Effector memory CD4-positive, alpha-beta T cell (primary cell): ENCODE measurements around the gene UVSSA.

Experiments used
- DNase-seq, 3 donors: peaks; one replicate each; pipeline ENCODE4 v3.0.0-alpha.2; 2020
- H3K27ac ChIP-seq: 2 replicates; pipeline ENCODE4 v1.7.0; 2013; ENCODE audit warnings: mild to moderate bottlenecking, low read length, moderate library complexity; ENCODE audit not compliant: insufficient read depth, poor library complexity, severe bottlenecking
- H3K27me3 ChIP-seq: replicated peaks from 2 replicates; pipeline ENCODE4 v1.7.0; 2013; ENCODE audit warnings: mild to moderate bottlenecking, low read length; ENCODE audit not compliant: insufficient read depth, control insufficient read depth, poor library complexity, severe bottlenecking
- H3K36me3 ChIP-seq: 2 replicates; pipeline ENCODE4 v1.7.0; 2013; ENCODE audit warnings: mild to moderate bottlenecking, low read length, moderate library complexity; ENCODE audit not compliant: control insufficient read depth, insufficient read depth
- H3K4me1 ChIP-seq: 2 replicates; pipeline ENCODE4 v1.7.0; 2013; ENCODE audit warnings: low read length, mild to moderate bottlenecking; ENCODE audit not compliant: control insufficient read depth, insufficient read depth, poor library complexity, severe bottlenecking
- H3K4me3 ChIP-seq: 2 replicates; pipeline ENCODE4 v1.7.0; 2013; ENCODE audit warnings: low read length, low read depth, mild to moderate bottlenecking; ENCODE audit not compliant: insufficient read depth, poor library complexity, severe bottlenecking
- H3K9me3 ChIP-seq: 2 replicates; pipeline ENCODE4 v1.7.0; 2013; ENCODE audit warnings: mild to moderate bottlenecking, low read length, moderate library complexity; ENCODE audit not compliant: control insufficient read depth

The UVSSA gene

DNA sequence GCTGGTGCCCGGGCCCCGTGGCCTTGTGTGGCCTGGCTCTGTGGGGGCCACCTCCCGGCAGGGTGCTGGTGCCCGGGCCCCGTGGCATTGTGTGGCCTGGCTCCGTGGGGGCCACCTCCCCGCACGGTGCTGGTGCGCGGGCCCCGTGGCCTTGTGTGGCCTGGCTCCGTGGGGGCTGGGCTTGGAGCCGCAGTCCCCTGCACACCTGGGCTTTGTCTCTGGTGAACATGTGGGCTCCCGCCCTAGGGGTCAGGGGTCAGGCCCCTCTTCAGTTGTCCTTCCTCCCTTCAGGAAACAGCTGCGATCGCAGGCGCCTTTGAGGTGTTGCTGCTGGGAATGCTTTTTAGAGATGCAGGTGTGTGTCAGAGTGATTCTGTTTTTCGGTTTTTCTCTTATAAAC is 17.2 kb downstream of the UVSSA start:
- H3K9me3 ChIP-seq = no peaks in the 10 kb centered on the region
- no peak overlapping the region for H3K4me3 ChIP-seq
- no peak overlapping the region for H3K27ac ChIP-seq
- H3K36me3 ChIP-seq = peaks cover 23% of the 10 kb centered on the region
- no peaks in the 10 kb centered on the region for H3K27me3 ChIP-seq
- no peak for DNase-seq
- H3K4me1 ChIP-seq = no peaks in the 10 kb centered on the region

DNA sequence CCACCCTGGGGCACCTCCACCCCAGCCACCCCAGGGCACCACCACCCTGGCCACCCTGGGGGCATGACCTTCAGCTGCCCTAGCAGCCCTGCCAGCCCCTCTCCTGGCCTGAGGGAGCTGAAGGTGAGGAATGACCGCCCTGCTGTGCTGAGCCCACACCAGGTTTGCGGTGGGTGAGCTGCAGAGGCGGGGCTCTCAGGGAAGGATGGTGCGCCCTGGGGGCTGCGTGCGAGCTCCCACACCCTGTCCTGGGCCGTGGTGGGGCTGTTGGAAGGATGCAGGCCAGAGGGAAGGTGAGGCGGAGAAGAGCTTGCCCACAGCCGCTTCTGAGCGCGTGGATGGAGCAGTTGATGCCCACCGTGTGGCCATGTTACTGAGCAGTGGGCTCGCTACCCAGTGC is 17.7 kb downstream of the UVSSA start:
- Histone ChIP-seq H3K27ac (no peak overlapping the region), H3K27me3 (no peaks in the 10 kb centered on the region), H3K4me1 (no peaks in the 10 kb centered on the region), H3K9me3 (no peaks in the 10 kb centered on the region), H3K36me3 (peaks cover 21% of the 10 kb centered on the region), H3K4me3 (no peak overlapping the region)
- DNase-seq = no peak

DNA sequence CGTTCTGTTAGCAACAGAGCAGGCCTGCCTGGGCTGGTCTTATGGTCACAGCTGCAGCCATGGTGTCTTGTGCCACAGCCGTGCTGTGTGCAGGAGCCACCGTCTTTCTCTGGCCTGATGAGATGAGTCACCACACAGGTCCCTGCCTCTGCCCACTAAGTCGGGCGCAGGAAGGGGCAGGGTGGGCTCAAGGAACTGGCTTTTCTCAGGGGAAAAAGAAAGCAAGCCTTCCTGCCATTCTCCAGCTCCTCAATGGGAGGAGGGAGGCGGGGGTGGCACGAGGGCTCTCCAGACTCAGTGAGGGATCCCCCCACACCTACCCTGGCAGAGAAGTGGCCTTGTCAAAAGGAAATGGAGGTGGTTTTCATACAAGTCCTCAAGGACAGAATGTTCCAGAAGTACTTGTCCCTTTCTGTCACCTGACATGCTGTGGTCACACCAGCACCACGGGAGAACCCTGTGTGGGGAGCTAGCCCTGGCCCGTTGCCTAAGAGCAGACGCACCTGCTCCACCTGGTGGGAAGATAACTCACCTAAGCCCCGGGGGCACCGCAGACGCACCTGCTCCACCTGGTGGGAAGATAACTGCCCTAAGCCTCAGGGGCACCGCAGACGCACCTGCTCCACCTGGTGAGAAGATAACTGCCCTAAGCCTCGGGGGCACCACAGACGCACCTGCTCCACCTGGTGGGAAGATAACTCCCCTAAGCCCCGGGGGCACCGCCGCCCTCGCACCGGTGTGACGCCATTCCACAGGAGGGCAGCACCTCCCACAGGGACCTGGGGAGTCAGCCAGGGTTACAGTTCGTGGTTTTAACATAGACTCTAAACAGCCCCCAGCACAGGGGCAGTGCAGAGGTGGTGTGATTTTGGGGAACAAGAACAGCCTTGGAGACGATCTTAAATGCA is 18.5 kb downstream of the UVSSA start:
- no peaks in the 10 kb centered on the region for H3K4me1 ChIP-seq
- H3K27me3 ChIP-seq = no peaks in the 10 kb centered on the region
- peaks cover 17% of the 10 kb centered on the region for H3K36me3 ChIP-seq
- H3K27ac ChIP-seq = no peak overlapping the region
- no peak for DNase-seq
- H3K9me3 ChIP-seq = no peaks in the 10 kb centered on the region
- no peak overlapping the region for H3K4me3 ChIP-seq

DNA sequence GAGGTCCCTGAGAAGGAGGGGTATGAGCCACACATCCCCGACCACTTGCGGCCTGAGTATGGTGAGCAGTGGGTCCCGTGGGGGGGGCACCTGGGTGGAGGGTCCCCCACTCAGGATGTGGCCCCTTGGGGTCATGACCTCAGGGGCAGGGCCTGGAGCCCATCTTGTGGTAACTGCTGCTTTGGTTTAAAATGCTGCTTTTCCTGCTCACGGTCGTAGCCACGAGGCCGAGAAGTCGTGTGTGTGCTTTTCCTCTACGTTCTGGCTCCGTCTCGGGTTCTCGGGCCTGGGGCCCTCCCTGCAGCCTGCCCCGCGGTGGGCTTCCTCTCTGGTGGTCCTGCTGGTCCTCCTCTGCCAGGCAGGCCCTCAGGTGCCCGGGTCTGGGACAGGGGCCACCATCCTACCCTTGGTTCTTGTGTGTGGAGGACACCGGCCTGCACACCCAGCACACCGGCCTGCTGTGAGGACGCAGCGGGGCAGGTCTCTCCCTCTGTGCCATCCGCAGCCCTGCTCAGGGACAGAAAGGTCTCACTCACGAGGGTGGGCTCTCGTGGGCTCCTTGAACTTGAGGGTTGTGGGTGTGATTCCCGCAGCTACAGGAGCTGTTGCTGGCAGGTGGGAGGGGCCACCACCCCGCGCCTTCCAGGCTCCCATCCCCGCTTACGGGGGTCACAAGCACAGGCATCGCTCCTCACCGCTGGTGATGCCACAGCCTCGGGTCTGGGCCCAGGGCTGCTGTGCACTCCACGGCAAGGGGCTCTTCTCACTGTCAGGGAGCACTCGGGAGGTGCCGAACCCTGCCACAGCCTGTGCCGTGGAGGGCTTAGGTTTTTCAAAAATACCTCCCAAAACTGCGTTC is 19.6 kb downstream of the UVSSA start:
- Histone ChIP-seq H3K27me3 (no peaks in the 10 kb centered on the region), H3K4me1 (no peaks in the 10 kb centered on the region), H3K27ac (no peak overlapping the region), H3K4me3 (no peak overlapping the region), H3K36me3 (peaks cover 25% of the 10 kb centered on the region), H3K9me3 (no peaks in the 10 kb centered on the region)
- DNase-seq = no peak

DNA sequence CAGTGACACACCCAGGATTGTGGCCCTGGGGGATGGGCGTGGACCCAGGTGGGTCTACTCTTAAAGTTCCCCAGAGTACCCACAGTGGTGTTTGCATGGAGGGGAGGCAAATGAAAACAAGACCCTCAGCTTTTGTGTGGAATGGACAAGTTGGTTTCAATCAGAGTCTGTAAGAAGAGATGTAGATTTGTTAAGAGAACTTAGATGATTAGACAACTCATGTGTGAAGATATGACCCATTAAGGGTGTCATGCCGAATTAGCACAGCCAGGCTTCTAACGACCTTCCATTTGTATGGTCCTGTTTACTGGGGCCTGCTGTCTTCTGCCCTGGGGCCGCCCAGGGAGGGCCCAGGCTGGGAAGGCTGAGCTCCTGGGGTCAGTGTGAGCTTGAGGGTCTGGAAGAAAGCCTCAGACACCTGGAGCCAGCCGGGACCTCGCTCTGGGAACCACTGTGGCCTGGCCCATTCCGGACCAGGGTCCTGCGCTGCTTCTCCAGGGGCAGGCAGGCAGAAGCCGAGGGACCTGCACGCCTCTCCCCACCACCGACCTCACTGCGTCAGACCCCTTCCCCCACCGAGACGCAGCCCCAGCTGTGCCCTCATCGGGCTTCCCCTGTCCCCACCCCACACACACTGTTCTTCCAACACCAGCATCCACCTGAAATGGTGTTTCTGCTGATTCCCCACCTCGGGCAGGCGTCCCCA is 20.4 kb downstream of the UVSSA start:
- Histone ChIP-seq H3K4me3 (no peak overlapping the region), H3K4me1 (no peaks in the 10 kb centered on the region), H3K27me3 (no peaks in the 10 kb centered on the region), H3K9me3 (no peaks in the 10 kb centered on the region), H3K36me3 (peaks cover 20% of the 10 kb centered on the region), H3K27ac (no peak overlapping the region)
- DNase-seq = no peak

DNA sequence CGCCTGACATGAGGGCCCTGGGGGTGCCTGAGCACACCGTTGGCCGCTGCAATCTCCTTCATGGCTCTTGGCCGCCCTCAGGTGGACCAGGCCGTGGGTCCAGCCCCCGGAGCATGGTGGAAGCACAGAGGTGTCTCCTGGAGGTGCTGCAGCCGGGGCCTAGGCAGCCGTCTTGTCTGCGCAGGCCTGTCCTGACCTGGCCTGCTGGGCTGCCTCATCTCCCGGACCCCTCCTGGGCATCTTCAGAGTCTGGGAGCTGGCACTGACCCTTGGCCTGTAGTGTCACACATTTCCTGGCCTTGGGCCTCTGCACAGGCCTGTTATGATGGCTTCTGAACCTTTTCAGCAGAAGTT is 20.9 kb downstream of the UVSSA start:
- Histone ChIP-seq H3K27ac (no peak overlapping the region), H3K4me1 (no peaks in the 10 kb centered on the region), H3K36me3 (peaks cover 18% of the 10 kb centered on the region), H3K4me3 (no peak overlapping the region), H3K27me3 (no peaks in the 10 kb centered on the region), H3K9me3 (no peaks in the 10 kb centered on the region)
- no peak for DNase-seq

DNA sequence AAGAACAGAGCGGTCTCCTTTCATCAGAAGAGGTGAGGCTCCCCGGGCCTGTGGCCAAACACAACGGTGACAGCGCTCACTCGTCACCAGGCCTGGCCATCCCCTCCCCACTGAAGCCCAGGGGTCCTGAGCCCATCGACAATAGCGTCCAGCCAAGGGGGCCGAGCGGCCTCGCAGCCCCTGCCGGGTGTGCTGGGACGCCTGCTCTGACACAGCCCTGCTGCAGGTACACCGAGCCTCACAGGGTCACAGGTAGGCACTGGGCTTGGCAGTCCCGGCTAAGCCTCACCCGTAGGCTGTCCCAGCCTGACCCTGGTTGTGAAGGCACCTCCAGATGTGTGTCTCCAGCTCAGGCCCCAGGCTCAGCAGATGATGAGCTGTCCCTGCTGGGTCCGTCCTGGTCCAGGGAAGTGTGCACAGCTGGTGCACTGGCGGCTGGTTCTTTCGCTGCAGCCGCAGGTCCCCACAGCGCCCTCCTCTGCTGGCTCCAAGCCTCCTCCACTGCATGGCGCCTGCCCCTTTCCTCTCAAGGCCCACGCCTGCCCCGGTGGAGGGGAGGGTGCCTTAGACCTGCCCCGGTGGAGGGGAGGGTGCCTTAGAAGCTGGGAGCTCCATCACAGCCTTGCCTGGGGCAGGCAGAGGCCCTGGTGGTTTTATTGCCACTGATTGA is 21.5 kb downstream of the UVSSA start:
- no peak for DNase-seq
- peaks cover 22% of the 10 kb centered on the region for H3K36me3 ChIP-seq
- H3K4me3 ChIP-seq = no peak overlapping the region
- no peak overlapping the region for H3K27ac ChIP-seq
- no peaks in the 10 kb centered on the region for H3K4me1 ChIP-seq
- no peaks in the 10 kb centered on the region for H3K9me3 ChIP-seq
- no peaks in the 10 kb centered on the region for H3K27me3 ChIP-seq

DNA sequence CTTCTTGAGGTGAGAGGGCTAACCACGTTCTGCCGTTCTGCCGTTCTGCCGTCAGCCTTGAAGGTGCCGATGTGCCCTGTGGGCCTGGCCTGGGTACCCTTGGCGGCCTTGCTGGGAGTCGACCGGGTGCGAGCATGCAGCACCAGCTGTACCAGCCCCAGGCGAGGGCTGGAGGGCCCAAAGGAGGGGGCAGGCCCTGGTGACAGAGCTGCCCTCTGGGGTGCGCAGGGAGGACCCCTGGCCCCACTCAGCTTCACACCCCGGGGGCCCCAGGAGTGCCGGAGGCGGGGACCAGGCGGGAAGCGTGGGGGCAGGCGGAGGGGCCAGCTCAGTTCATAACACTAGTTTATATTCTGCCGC is 22.1 kb downstream of the UVSSA start:
- H3K27me3 ChIP-seq = no peaks in the 10 kb centered on the region
- no peak for DNase-seq
- H3K4me3 ChIP-seq = no peak overlapping the region
- H3K9me3 ChIP-seq = no peaks in the 10 kb centered on the region
- peaks cover 23% of the 10 kb centered on the region for H3K36me3 ChIP-seq
- H3K4me1 ChIP-seq = no peaks in the 10 kb centered on the region
- H3K27ac ChIP-seq = no peak overlapping the region

DNA sequence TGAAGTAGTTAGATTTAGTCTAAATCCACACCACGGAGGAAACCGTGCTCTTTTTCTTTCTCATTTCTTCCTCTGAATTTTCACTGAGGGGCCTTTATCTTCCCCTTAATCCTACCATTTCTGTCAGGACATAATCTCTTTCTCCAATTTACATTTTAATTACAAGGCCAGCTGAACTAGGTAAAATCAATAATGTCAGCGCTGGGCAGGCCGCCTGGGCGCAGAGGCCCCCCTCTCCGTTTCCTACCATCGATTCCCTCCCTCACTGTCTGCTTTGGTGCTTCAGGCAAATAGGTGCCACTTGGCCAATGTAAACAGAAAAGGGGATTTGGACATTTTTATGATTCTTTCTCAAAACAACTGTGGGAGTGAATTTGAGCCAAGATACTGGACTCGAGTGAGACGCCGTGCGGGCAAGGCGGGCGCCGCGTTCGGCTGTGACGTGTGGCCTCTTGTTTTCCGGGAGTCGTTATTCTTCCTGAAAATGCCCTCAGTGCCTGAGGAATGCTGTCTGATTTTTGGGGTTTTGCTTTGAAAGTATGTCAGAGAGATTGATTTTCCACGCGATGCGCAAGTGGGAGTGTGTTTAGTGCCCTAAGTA is 22.6 kb downstream of the UVSSA start:
- H3K27ac ChIP-seq = no peak overlapping the region
- no peak for DNase-seq
- no peaks in the 10 kb centered on the region for H3K4me1 ChIP-seq
- peaks cover 24% of the 10 kb centered on the region for H3K36me3 ChIP-seq
- no peaks in the 10 kb centered on the region for H3K27me3 ChIP-seq
- H3K9me3 ChIP-seq = no peaks in the 10 kb centered on the region
- no peak overlapping the region for H3K4me3 ChIP-seq
